Tibial artery (tissue), 4 donors: ENCODE results near the gene KLK13.

Experiments used
- DNase-seq, 2 donors: peaks; one replicate each; pipeline ENCODE4 v3.0.0-alpha.2; 2019
- H3K27ac ChIP-seq, 2 donors: fragments of 200-600 bp; sonication (generic) in 1 of 2; 1 replicate in 1 of 2; 2 replicates in 1 of 2; pipeline ENCODE4 v1.5.1; 2018 to 2019; ENCODE audit warnings: mild to moderate bottlenecking in 1 of 2
- H3K27me3 ChIP-seq, 2 donors: fragments of 200-600 bp; sonication (generic) in 1 of 2; one replicate each; pipeline versions ENCODE4 v1.5.1 to v1.6.0; 2016 to 2019
- H3K36me3 ChIP-seq, 3 donors: fragments of 200-600 bp; sonication (generic) in 2 of 3; one replicate each; pipeline ENCODE4 v1.5.1; 2016 to 2019; ENCODE audit warnings: mild to moderate bottlenecking in 2 of 3
- H3K4me1 ChIP-seq, 4 donors: fragments of 200-600 bp; sonication (generic) in 2 of 4; 1 replicate in 3 of 4; 2 replicates in 1 of 4; pipeline ENCODE4 v1.5.1; 2016 to 2019
- H3K4me3 ChIP-seq, 2 donors: fragments of 200-600 bp; sonication (generic) in 1 of 2; 1 replicate in 1 of 2; 2 replicates in 1 of 2; pipeline ENCODE4 v1.5.1; 2018 to 2019; ENCODE audit warnings: mild to moderate bottlenecking in 2 of 2
- H3K9me3 ChIP-seq, 3 donors: fragments of 200-600 bp; sonication (generic) in 1 of 3; one replicate each; pipeline ENCODE4 v1.5.1; 2016 to 2019
- CTCF ChIP-seq, 2 experiments: fragments of 200-600 bp in 1 of 2; fragments of 450-650 bp in 1 of 2; IDR thresholded peaks; one replicate each; pipeline ENCODE4 v1.5.1; 2017 to 2019; ENCODE audit warnings: antibody characterized with exemption in 2 of 2, mild to moderate bottlenecking in 1 of 2, moderate library complexity in 1 of 2
- intact Hi-C: fragments of 100-400 bp; cut with DNase I; formaldehyde crosslinking; loops from one replicate; pipeline ENCODE4 v1.15.0; 2023; ENCODE audit warnings: low total_unique reads

The KLK13 gene

GRCh38 chr19:51029718-51030117, 35.2 kb downstream of the KLK13 start:
- Histone ChIP-seq H3K27me3 (peaks cover 0 to 40% of the 10 kb centered on the region in 2 donors), H3K9me3 (no peaks in the 10 kb centered on the region), H3K36me3 (no peaks in the 10 kb centered on the region), H3K27ac (no peak overlapping the region), H3K4me1 (no peaks in the 10 kb centered on the region), H3K4me3 (no peak overlapping the region)
- TF ChIP-seq CTCF (IDR thresholded peaks at IDR 0.05), result no peak
- no peak for DNase-seq
- intact Hi-C loops, result no loop called here

- intact Hi-C loops, result no loop called here
- no peak overlapping the region for H3K27ac ChIP-seq
- H3K9me3 ChIP-seq, result no peaks in the 10 kb centered on the region
- no peak for TF ChIP-seq CTCF (IDR thresholded peaks at IDR 0.05)
- peaks cover 0 to 45% of the 10 kb centered on the region in 2 donors for H3K27me3 ChIP-seq
- DNase-seq, result no peak
- no peaks in the 10 kb centered on the region for H3K36me3 ChIP-seq
- H3K4me1 ChIP-seq, result no peaks in the 10 kb centered on the region
- H3K4me3 ChIP-seq, result no peak overlapping the region
Measured at GRCh38 chr19:51027873-51028272, 37.0 kb downstream of the KLK13 start.

DNA sequence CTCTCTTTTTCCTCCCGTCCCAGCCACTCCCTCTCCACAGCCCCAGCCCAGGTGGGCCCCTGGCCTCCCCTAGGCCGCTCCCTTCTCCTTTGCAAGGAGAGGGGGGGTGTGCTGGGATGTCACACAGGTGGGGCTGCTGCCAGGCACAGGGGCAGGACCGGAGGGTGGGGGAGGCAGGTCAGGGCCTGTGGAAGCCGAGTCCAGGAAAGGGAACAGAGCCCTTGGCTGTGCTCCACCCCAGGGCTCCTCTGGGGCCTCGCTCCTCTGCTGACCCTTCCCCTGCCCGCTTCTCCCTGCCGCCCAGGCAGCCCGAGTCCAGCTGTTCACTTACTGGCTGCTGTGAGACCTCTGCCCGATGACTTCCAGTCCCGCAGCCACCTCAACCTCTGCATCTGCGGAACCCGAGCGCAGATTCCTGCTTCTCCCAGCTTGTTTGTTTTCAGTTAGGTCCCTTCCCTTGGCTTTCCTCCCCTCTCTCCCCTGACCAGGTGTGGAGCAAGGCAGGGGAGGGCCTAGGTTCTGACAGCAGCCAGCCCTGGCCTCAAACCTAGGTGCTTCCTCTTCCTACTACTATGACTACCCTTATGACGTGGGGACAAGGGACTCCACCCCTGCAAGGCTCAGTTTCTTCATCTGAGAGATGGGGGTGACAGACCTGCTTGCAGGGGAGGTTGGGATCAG, 37.6 kb downstream of the KLK13 start:
- Histone ChIP-seq H3K27ac (no peak overlapping the region), H3K36me3 (no peaks in the 10 kb centered on the region), H3K27me3 (peaks cover 0 to 50% of the 10 kb centered on the region in 2 donors), H3K9me3 (no peaks in the 10 kb centered on the region), H3K4me1 (no peaks in the 10 kb centered on the region), H3K4me3 (no peak overlapping the region)
- TF ChIP-seq CTCF (IDR thresholded peaks at IDR 0.05), result no peak
- DNase-seq, result no peak
- intact Hi-C loops, result no loop called here

- Histone ChIP-seq H3K27ac (no peak within 1 kb of the TSS), H3K4me3 (no peak within 1 kb of the TSS), H3K4me1 (no peaks in the 10 kb centered on the region), H3K36me3 (no peaks in the 10 kb centered on the region), H3K9me3 (no peaks in the 10 kb centered on the region), H3K27me3 (peaks cover 0 to 50% of the 10 kb centered on the region in 2 donors)
- intact Hi-C loops, result no loop called here
- no peak for DNase-seq
- no peak for TF ChIP-seq CTCF (IDR thresholded peaks at IDR 0.05)
Measured at GRCh38 chr19:51026554-51026831, 38.4 kb downstream of the KLK13 start, which contains the start of gene KLK11. Gene KLK11 (minus strand): TSS chr19:51026616. CDS start chr19:51025631, 985 bp downstream.

GRCh38 chr19:51025809-51026553, 38.9 kb downstream of the KLK13 start:
- H3K9me3 ChIP-seq, result no peaks in the 10 kb centered on the region
- H3K4me1 ChIP-seq, result no peaks in the 10 kb centered on the region
- no peak overlapping the region for H3K27ac ChIP-seq
- peaks cover 0 to 50% of the 10 kb centered on the region in 2 donors for H3K27me3 ChIP-seq
- no peak for TF ChIP-seq CTCF (IDR thresholded peaks at IDR 0.05)
- H3K4me3 ChIP-seq, result no peak overlapping the region
- H3K36me3 ChIP-seq, result no peaks in the 10 kb centered on the region
- intact Hi-C loops, result no loop called here
- DNase-seq, result no peak
